HepG2 (cell line): ENCODE measurements around the gene DNAJC8. TPM values are rescaled to one million over a fixed set of nuclear protein-coding genes. Genes with fewer than 3 reads are reported as not detected.

Experiments used
- ATAC-seq: fragments of 200-7000 bp; cut with Tn5 transposase; 3 replicates; pipeline ENCODE4 v1.9.1; 2020; ENCODE audit warnings: mild to moderate bottlenecking, moderate library complexity
- BruUV-seq: library from RNA; stranded (reverse); fragments of 400-500 nt; replicated peaks from 2 replicates; lab custom pipeline; 2021; lab: Mats Ljungman, UMichigan
- CTCF ChIA-PET: fragments of 300-600 bp; formaldehyde crosslinking; extraction: SDS; loops from one replicate; lab custom pipeline; 2021; ENCODE audit warnings: low total read pairs, inconsistent platforms, low intra/inter-chr PET ratio; lab: Yijun Ruan, JAX
- POLR2A ChIA-PET: fragments of 350-600 bp; sonication (Branson Sonifier 250); formaldehyde crosslinking; loops from one replicate; lab custom pipeline; 2020; ENCODE audit warnings: antibody characterized with exemption, inconsistent platforms; lab: Yijun Ruan, JAX
- DNase-seq: peaks from one replicate; pipeline ENCODE4 v3.0.0-alpha.2; 2015; ENCODE audit warnings: low spot score
- FAIRE-seq: peaks from 3 replicates; lab custom pipeline; 2011; peaks lifted over from hg19 to GRCh38; lab: Jason Lieb, UNC
- H2AFZ ChIP-seq: one replicate; pipeline ENCODE4 v1.6.1; 2011; ENCODE audit warnings: low read length, inconsistent platforms
- H3K27ac ChIP-seq: fragments of 300-600 bp; 3 replicates; pipeline ENCODE4 v1.8.0; 2011; ENCODE audit warnings: mixed run types, mild to moderate bottlenecking, mixed read lengths, low read length, inconsistent platforms; ENCODE audit not compliant: insufficient read depth; ENCODE audit errors: extremely low read length
- H3K27me3 ChIP-seq, 2 experiments: fragments of 200-600 bp in 1 of 2; 2 replicates in 1 of 2; 3 replicates in 1 of 2; pipeline versions ENCODE4 v1.6.0 to v1.8.0; 2011; ENCODE audit warnings: low read length in 2 of 2, mild to moderate bottlenecking in 2 of 2, moderate library complexity in 2 of 2, inconsistent platforms in 1 of 2; ENCODE audit not compliant: insufficient read depth in 2 of 2, control insufficient read depth in 1 of 2
- H3K36me3 ChIP-seq, 2 experiments: fragments of 200-600 bp in 1 of 2; replicated peaks in 1 of 2; 2 replicates in 1 of 2; 3 replicates in 1 of 2; pipeline versions ENCODE4 v1.5.1 to v1.8.0; 2011; ENCODE audit warnings: low read length in 2 of 2, inconsistent platforms in 1 of 2; ENCODE audit not compliant: insufficient read depth in 2 of 2, control insufficient read depth in 1 of 2
- H3K4me1 ChIP-seq: 2 replicates; pipeline ENCODE4 v1.5.1; 2012; ENCODE audit warnings: low read length, inconsistent platforms; ENCODE audit not compliant: insufficient read depth
- H3K4me2 ChIP-seq: 2 replicates; pipeline ENCODE4 v1.6.0; 2011; ENCODE audit warnings: low read depth, low read length, inconsistent platforms
- H3K4me3 ChIP-seq, 3 experiments: fragments of 200-600 bp in 1 of 3; sonication (generic), shearing (Covaris generic) in 1 of 3; replicated peaks in 1 of 3; 2 replicates each; pipeline ENCODE4 v1.5.1; 2011 to 2016; ENCODE audit warnings: low read length in 3 of 3, inconsistent platforms in 2 of 3, low read depth in 2 of 3, mild to moderate bottlenecking in 2 of 3, control low read depth in 1 of 3, mixed read lengths in 1 of 3; ENCODE audit not compliant: insufficient read depth in 1 of 3
- H3K79me2 ChIP-seq: one replicate; pipeline ENCODE4 v1.6.1; 2011; ENCODE audit warnings: low read length, inconsistent platforms; ENCODE audit not compliant: insufficient read depth
- H3K9ac ChIP-seq: 2 replicates; pipeline ENCODE4 v1.6.0; 2011; ENCODE audit warnings: mild to moderate bottlenecking, low read depth, low read length, inconsistent platforms; ENCODE audit not compliant: insufficient read depth
- H3K9me3 ChIP-seq: 2 replicates; pipeline ENCODE4 v1.5.1; 2012; ENCODE audit warnings: mild to moderate bottlenecking, low read length
- H4K20me1 ChIP-seq: 2 replicates; pipeline ENCODE4 v1.6.0; 2011; ENCODE audit warnings: inconsistent platforms, mild to moderate bottlenecking, low read length, moderate library complexity; ENCODE audit not compliant: insufficient read depth
- ADNP ChIP-seq: sonication (generic); formaldehyde crosslinking; IDR thresholded peaks from 2 replicates; pipeline ENCODE4 v1.4.0; 2020; ENCODE audit warnings: missing genetic modification reagents
- CBX5 ChIP-seq: sonication (generic); formaldehyde crosslinking; IDR thresholded peaks from 2 replicates; pipeline ENCODE4 v1.4.0; 2020; ENCODE audit warnings: missing genetic modification reagents, borderline replicate concordance
- FOSL2 ChIP-seq: sonication (generic); formaldehyde crosslinking; IDR thresholded peaks from 2 replicates; pipeline ENCODE4 v1.4.0; 2020; ENCODE audit warnings: missing genetic modification reagents
- FOXA3 ChIP-seq: IDR thresholded peaks from 2 replicates; pipeline ENCODE4 v1.6.1; 2016; ENCODE audit warnings: missing genetic modification reagents, missing compliant biosample characterization
- HDAC2 ChIP-seq: sonication (generic); formaldehyde crosslinking; IDR thresholded peaks from 2 replicates; pipeline ENCODE4 v1.4.0; 2020; ENCODE audit warnings: missing genetic modification reagents
- HES4 ChIP-seq: sonication (generic); formaldehyde crosslinking; IDR thresholded peaks from 2 replicates; pipeline ENCODE4 v1.9.0; 2021; ENCODE audit warnings: mild to moderate bottlenecking, missing genetic modification reagents, borderline replicate concordance
- LCORL ChIP-seq, 2 experiments: fragments of 450-650 bp in 1 of 2; sonication (generic) in 1 of 2; formaldehyde crosslinking in 1 of 2; IDR thresholded peaks; 2 replicates each; pipeline versions ENCODE4 v1.5.0 to v1.6.1; 2017 to 2020; ENCODE audit warnings: antibody characterized with exemption in 1 of 2, missing genetic modification reagents in 1 of 2
- MIER2 ChIP-seq: IDR thresholded peaks from 2 replicates; pipeline ENCODE4 v1.6.1; 2016; ENCODE audit warnings: missing biosample characterization, missing genetic modification reagents
- POLR2A ChIP-seq, 2 experiments: IDR thresholded peaks; 2 replicates each; pipeline ENCODE4 v1.6.1; 2011; ENCODE audit warnings: low read depth in 2 of 2, low read length in 2 of 2, mild to moderate bottlenecking in 1 of 2, moderate library complexity in 1 of 2; ENCODE audit not compliant: insufficient read depth in 1 of 2
- RARA ChIP-seq: IDR thresholded peaks from 2 replicates; pipeline ENCODE4 v1.6.1; 2016; ENCODE audit warnings: missing genetic modification reagents, missing compliant biosample characterization
- RXRB ChIP-seq: IDR thresholded peaks from 2 replicates; pipeline ENCODE4 v1.6.1; 2016; ENCODE audit warnings: borderline replicate concordance, missing genetic modification reagents, missing compliant biosample characterization
- SMARCE1 ChIP-seq: fragments of 450-650 bp; IDR thresholded peaks from 2 replicates; pipeline ENCODE4 v1.6.1; 2017; ENCODE audit warnings: borderline replicate concordance
- SRSF1 ChIP-seq: fragments of 200-400 bp; formaldehyde crosslinking; optimal IDR thresholded peaks from 2 replicates; pipeline ENCODE3; 2017; ENCODE audit warnings: mild to moderate bottlenecking, low read depth, low read length, moderate library complexity
- TBX2 ChIP-seq: sonication (generic); formaldehyde crosslinking; IDR thresholded peaks from 2 replicates; pipeline ENCODE4 v1.5.0; 2020; ENCODE audit warnings: missing genetic modification reagents, mild to moderate bottlenecking, borderline replicate concordance
- USF2 ChIP-seq, 2 experiments: sonication (generic) in 1 of 2; formaldehyde crosslinking in 1 of 2; IDR thresholded peaks; 2 replicates each; pipeline versions ENCODE4 v1.5.1 to v1.6.1; 2011 to 2020; ENCODE audit warnings: borderline replicate concordance in 1 of 2, low read depth in 1 of 2, low read length in 1 of 2, mild to moderate bottlenecking in 1 of 2, missing genetic modification reagents in 1 of 2, moderate library complexity in 1 of 2
- ZFP36L1 ChIP-seq: sonication (generic); formaldehyde crosslinking; IDR thresholded peaks from 2 replicates; pipeline ENCODE4 v1.8.0; 2022; ENCODE audit warnings: mild to moderate bottlenecking, missing genetic modification reagents, moderate library complexity
- ZNF629 ChIP-seq: sonication (generic); formaldehyde crosslinking; conservative IDR thresholded peaks from 2 replicates; pipeline ENCODE4 v1.5.0; 2020; ENCODE audit warnings: missing genetic modification reagents
- WGBS: methylation state at CpG from one replicate; pipeline ENCODE4 v1.1.6; 2017; ENCODE audit warnings: low lambda C conversion rate; 5-methylcytosine and 5-hydroxymethylcytosine counted together
- in situ Hi-C: cut with HindIII; loops from 2 replicates; pipeline ENCODE4 v1.10.0; 2017; ENCODE audit warnings: low pct_unique_long_range_greater_than_20kb; ENCODE audit not compliant: extremely low pct_ligation_motif_present
- intact Hi-C: fragments of 100-400 bp; cut with micrococcal nuclease; formaldehyde crosslinking; loops from one replicate; pipeline ENCODE4 v1.10.0; 2022; ENCODE audit not compliant: unreplicated experiment
- polyA plus RNA-seq, 8 experiments: library from polyadenylated mRNA; depleted of rRNA in 3 of 8; stranded (reverse) in 7 of 8; unstranded in 1 of 8; fragments of >200 nt; fragmentation: Illumina TruSeq in 4 of 8; extraction: Trizol in 4 of 8; gene quantifications; 2 replicates each; pipeline versions ENCODE4 v1.2.1 to v1.2.3, GENCODE V29; 2011 to 2016; ENCODE audit warnings: low read depth in 4 of 8, missing spikeins in 1 of 8, mixed read lengths in 1 of 8; ENCODE audit not compliant: insufficient read depth in 1 of 8
- total RNA-seq, 5 experiments: library from RNA; depleted of rRNA; stranded (reverse); fragments of >200 nt; fragmentation: Illumina TruSeq; extraction: Trizol; gene quantifications; 2 replicates each; pipeline ENCODE4 v1.2.3, GENCODE V29; 2016; ENCODE audit warnings: low read depth in 1 of 5
- TF ChIP-seq, protein P1 (sequence below): IDR thresholded peaks from 2 replicates; pipeline ENCODE4 v1.4.0; 2020; ENCODE audit warnings: mild to moderate bottlenecking, missing genetic modification reagents

The DNAJC8 gene
- total and polyA plus RNA-seq, 2 of the 13 experiments (the other 11 are each of a cell fraction or from before 2014, with no cell fraction given) = 54.5 to 126 TPM

DNA sequence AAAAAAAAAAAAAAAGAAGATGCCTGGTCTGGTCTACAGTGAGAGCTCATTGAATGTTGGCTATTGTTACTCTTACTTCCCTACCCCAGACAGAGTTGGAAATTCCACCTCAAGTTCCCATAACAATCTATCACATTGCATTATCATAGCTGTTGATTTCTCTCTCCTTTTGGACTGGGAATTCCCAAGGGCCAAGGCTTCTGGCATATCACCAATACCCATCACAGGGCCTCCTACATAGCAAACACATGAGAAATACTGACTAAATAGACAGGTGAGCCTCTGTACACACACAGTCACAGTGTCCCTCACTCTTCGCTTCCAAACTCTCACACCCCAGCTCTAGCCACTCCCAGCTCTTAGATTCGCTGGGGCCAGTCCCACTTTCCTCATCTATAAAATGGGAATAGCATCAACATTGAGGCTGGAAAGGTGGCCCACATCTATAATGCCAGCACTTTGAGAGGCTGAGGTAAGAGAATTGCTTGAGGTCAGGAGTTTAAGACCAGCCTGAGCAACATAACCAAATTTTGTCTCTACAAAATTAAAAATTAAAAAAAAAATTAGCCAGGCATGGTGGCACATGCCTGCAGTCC lies 62.7 kb downstream of the DNAJC8 start:
- Histone ChIP-seq H3K79me2 (no peaks in the 10 kb centered on the region), H3K4me3 (no peak overlapping the region), H3K9ac (no peak overlapping the region), H3K4me2 (0 out of 2 replicates have a peak overlapping the region, but pooled peaks have one; percentile 18), H3K27ac (no peak overlapping the region), H3K9me3 (no peaks in the 10 kb centered on the region), H3K4me1 (peaks cover 57% of the 10 kb centered on the region), H2AFZ (no peak overlapping the region), H3K27me3 (peaks cover 0 to 9% of the 10 kb centered on the region in 2 experiments; a peak in 1 of 5 replicates), H4K20me1 (no peaks in the 10 kb centered on the region), H3K36me3 (no peaks in the 10 kb centered on the region)
- ChIA-PET POLR2A (interaction anchor here (1.3 kb wide), 1 partner anchor 15 kb away, joined by 9 read pairs; no protein-coding TSS in a partner anchor), CTCF (no interaction called here)
- in situ Hi-C loops (no loop called here), intact Hi-C loops (no loop called here)
- peak; percentile 73 for DNase-seq
- no TSS peak for BruUV-seq
- 6% methylated on average over 2 of the region's 2 CpGs for WGBS
- peak; percentile 56 for ATAC-seq
- FAIRE-seq = no peak
- 0 out of 2 replicates have a peak, but pooled peaks have one; percentile 33 for TF ChIP-seq RXRB (CRISPR knock-in tag)
- TF ChIP-seq, protein P1, sequence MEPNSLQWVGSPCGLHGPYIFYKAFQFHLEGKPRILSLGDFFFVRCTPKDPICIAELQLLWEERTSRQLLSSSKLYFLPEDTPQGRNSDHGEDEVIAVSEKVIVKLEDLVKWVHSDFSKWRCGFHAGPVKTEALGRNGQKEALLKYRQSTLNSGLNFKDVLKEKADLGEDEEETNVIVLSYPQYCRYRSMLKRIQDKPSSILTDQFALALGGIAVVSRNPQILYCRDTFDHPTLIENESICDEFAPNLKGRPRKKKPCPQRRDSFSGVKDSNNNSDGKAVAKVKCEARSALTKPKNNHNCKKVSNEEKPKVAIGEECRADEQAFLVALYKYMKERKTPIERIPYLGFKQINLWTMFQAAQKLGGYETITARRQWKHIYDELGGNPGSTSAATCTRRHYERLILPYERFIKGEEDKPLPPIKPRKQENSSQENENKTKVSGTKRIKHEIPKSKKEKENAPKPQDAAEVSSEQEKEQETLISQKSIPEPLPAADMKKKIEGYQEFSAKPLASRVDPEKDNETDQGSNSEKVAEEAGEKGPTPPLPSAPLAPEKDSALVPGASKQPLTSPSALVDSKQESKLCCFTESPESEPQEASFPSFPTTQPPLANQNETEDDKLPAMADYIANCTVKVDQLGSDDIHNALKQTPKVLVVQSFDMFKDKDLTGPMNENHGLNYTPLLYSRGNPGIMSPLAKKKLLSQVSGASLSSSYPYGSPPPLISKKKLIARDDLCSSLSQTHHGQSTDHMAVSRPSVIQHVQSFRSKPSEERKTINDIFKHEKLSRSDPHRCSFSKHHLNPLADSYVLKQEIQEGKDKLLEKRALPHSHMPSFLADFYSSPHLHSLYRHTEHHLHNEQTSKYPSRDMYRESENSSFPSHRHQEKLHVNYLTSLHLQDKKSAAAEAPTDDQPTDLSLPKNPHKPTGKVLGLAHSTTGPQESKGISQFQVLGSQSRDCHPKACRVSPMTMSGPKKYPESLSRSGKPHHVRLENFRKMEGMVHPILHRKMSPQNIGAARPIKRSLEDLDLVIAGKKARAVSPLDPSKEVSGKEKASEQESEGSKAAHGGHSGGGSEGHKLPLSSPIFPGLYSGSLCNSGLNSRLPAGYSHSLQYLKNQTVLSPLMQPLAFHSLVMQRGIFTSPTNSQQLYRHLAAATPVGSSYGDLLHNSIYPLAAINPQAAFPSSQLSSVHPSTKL (CRISPR knock-in tag) = peak; percentile 58
- TF ChIP-seq POLR2A (IDR thresholded peaks at IDR 0.05; ENCODE audit: insufficient read depth in 1 of 2, low read depth in 2 of 2, low read length in 2 of 2) = no peak
- TF ChIP-seq ADNP (CRISPR knock-in tag) = no peak
- no peak for TF ChIP-seq MIER2 (CRISPR knock-in tag)
- TF ChIP-seq HDAC2 (CRISPR knock-in tag) = peak; percentile 26; the same call in 1 of the 2 replicates
- no peak for TF ChIP-seq SRSF1
- no peak for TF ChIP-seq USF2 (IDR thresholded peaks at IDR 0.05; ENCODE audit: low read depth, low read length)
- no peak for TF ChIP-seq USF2 (CRISPR knock-in tag; IDR thresholded peaks at IDR 0.05; ENCODE audit: borderline replicate concordance)
- TF ChIP-seq HES4 (CRISPR knock-in tag) = no peak
- TF ChIP-seq ZFP36L1 (CRISPR knock-in tag) = no peak
- TF ChIP-seq FOSL2 = peak; percentile 80
- TF ChIP-seq RARA = peak; percentile 69
- TF ChIP-seq CBX5 (CRISPR knock-in tag) = 0 out of 2 replicates have a peak, but pooled peaks have one; percentile 12
- TF ChIP-seq TBX2 (CRISPR knock-in tag) = peak; percentile 35; the same call in 1 of the 2 replicates
- peak; percentile 63 for TF ChIP-seq FOXA3 (CRISPR knock-in tag)
- peak; percentile 92 for TF ChIP-seq ZNF629 (CRISPR knock-in tag)
- TF ChIP-seq SMARCE1 = no peak
- no peak for TF ChIP-seq LCORL (IDR thresholded peaks at IDR 0.05)
- TF ChIP-seq LCORL (CRISPR knock-in tag; IDR thresholded peaks at IDR 0.05) = 0 out of 2 replicates have a peak, but pooled peaks have one; percentile 45
